ENCODE data around the gene TMEM250. TPM values are rescaled to one million over a fixed set of nuclear protein-coding genes. Genes with fewer than 3 reads are reported as not detected.

Gene TMEM250
- total and polyA plus RNA-seq, 9 of the 15 experiments (the other 6 are each of a cell fraction or from before 2014, with no cell fraction given), result 0.32 to 44.6 (median 12.2) TPM

DNA sequence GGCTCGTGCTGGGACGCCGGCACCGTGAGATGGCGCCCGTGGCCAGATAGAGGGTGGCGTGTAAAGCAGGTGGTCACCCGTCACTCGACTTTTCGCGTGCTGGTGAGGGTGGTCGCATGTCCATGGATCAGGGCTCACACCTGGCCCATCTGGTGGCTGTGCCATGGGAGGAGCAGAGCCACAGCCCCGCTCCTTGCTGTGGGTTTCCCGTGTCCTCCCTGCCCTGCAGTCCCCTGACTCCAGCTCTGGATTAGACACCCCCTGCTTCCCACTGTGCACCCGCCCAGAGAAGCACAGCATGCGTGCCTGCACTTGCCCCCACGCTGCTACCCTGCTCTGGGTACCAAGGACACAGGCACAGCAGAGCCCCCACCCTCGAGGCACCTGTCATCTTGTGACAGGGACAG lies 1.8 kb upstream of the TMEM250 start (continued):
- no peak for TF ChIP-seq NFATC3 (IDR thresholded peaks at IDR 0.05)
- TF ChIP-seq ZC3H4 (CRISPR knock-in tag; IDR thresholded peaks at IDR 0.05; ENCODE audit: borderline replicate concordance), result 0 out of 2 replicates have a peak, but pooled peaks have one; percentile 33
- no peak for TF ChIP-seq KHSRP (IDR thresholded peaks at IDR 0.05)
- TF ChIP-seq, protein P1, sequence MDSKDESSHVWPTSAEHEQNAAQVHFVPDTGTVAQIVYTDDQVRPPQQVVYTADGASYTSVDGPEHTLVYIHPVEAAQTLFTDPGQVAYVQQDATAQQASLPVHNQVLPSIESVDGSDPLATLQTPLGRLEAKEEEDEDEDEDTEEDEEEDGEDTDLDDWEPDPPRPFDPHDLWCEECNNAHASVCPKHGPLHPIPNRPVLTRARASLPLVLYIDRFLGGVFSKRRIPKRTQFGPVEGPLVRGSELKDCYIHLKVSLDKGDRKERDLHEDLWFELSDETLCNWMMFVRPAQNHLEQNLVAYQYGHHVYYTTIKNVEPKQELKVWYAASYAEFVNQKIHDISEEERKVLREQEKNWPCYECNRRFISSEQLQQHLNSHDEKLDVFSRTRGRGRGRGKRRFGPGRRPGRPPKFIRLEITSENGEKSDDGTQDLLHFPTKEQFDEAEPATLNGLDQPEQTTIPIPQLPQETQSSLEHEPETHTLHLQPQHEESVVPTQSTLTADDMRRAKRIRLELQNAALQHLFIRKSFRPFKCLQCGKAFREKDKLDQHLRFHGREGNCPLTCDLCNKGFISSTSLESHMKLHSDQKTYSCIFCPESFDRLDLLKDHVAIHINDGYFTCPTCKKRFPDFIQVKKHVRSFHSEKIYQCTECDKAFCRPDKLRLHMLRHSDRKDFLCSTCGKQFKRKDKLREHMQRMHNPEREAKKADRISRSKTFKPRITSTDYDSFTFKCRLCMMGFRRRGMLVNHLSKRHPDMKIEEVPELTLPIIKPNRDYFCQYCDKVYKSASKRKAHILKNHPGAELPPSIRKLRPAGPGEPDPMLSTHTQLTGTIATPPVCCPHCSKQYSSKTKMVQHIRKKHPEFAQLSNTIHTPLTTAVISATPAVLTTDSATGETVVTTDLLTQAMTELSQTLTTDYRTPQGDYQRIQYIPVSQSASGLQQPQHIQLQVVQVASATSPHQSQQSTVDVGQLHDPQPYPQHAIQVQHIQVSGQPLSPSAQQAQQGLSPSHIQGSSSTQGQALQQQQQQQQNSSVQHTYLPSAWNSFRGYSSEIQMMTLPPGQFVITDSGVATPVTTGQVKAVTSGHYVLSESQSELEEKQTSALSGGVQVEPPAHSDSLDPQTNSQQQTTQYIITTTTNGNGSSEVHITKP (IDR thresholded peaks at IDR 0.05; ENCODE audit: partially characterized antibody), result no peak

DNA sequence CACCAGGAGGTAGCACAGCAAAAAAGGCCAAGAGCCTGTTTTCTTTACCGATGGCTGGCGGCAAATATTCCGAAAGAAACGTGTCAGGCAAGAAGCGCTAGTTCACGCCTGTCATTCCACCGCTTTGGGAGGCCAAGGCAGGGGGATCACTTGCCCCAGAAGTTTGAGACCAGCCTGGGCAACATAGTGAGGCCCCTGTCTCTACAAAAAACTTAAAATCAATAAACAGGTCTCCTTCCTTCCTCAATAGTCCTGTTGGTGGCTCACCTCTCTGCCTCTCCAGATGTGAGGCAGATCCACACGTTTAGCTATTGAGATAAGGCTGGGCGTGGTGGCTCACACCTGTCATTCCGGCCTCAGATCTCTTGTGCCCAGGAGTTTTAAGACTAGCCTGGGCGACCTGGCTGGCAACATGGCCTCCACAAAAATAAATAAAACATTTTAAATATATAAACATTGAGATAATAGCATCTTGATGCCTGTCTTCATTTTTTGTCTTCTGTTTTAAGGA lies 1.3 kb upstream of the TMEM250 start:
- ChIA-PET POLR2A (interaction anchor here (1.0 kb wide), 1 partner anchor 26 kb away, joined by 3 read pairs; no protein-coding TSS in a partner anchor), CTCF (ENCODE audit: low intra/inter-chr PET ratio) (no interaction called here)
- Histone ChIP-seq H3K4me1 (replicated peaks in 1 of 2; ENCODE audit: control insufficient read depth in 2 of 2, insufficient read depth in 2 of 2, low read length in 2 of 2) (peaks cover 18 to 69% of the 10 kb centered on the region in 2 experiments), H3K9me3 (replicated peaks; ENCODE audit: control insufficient read depth, insufficient read depth, low read depth, low read length) (no peaks in the 10 kb centered on the region), H3K4me2 (ENCODE audit: insufficient read depth, low read length) (peak overlapping the region; percentile 83), H3K27ac (ENCODE audit: extremely low read depth, low read depth, low read length) (peak overlapping the region; percentile 95), H3K36me3 (ENCODE audit: control insufficient read depth, insufficient read depth, low read length) (peaks cover 20% of the 10 kb centered on the region; the same call in 1 of the 3 replicates), H3K9me1 (ENCODE audit: control insufficient read depth, insufficient read depth, low read length) (no peaks in the 10 kb centered on the region), H3K27me3 (ENCODE audit: control insufficient read depth in 2 of 2, insufficient read depth in 2 of 2, low read length in 2 of 2) (peaks cover 0 to 7% of the 10 kb centered on the region in 2 experiments; a peak in 2 of 5 replicates), H3K79me2 (ENCODE audit: control insufficient read depth, insufficient read depth, low read length) (peaks cover 31% of the 10 kb centered on the region), H2AFZ (ENCODE audit: low read depth, low read length) (peak overlapping the region; percentile 75), H4K20me1 (replicated peaks; ENCODE audit: control insufficient read depth, insufficient read depth, low read length) (peaks cover 6% of the 10 kb centered on the region; the same call in 1 of the 2 replicates), H3K4me3 (peak overlapping the region; percentile 82), H3K9ac (ENCODE audit: insufficient read depth in 1 of 2, low read depth in 2 of 2, low read length in 2 of 2) (peak overlapping the region; percentile 79 to 94)
- DNase-seq (ENCODE audit: extremely low read depth in 1 of 4, low spot score in 3 of 4) (peak in 1 of 4 experiments; percentile 59), ATAC-seq (no peak), FAIRE-seq (peak; percentile 86)
- in situ Hi-C loops (cut with MboI), result loop anchor here (5.0 kb wide), 1 partner anchor 318 kb away; no protein-coding TSS in a partner anchor
- intact Hi-C loops (cut with micrococcal nuclease), result loop anchor here (2.0 to 10.0 kb wide), 3 partner anchors 31 to 323 kb away; no protein-coding TSS in a partner anchor
- WGBS (ENCODE audit: insufficient coverage, low coverage, missing lambda C conversion rate), result 24% methylated on average over 11 of the region's 11 CpGs
- no TSS peak for BruUV-seq (replicated peaks)
- TF ChIP-seq SIN3A (IDR thresholded peaks at IDR 0.05; ENCODE audit: borderline replicate concordance in 2 of 2, control insufficient read depth in 1 of 2, low read depth in 2 of 2, low read length in 2 of 2) (no peak; a peak in 1 of 4 replicates), RFX1 (IDR thresholded peaks at IDR 0.05) (no peak), HSF4 (CRISPR knock-in tag; IDR thresholded peaks at IDR 0.05; ENCODE audit: borderline replicate concordance) (no peak), NRF1 (conservative IDR thresholded peaks at IDR 0.05 in 1 of 2, IDR thresholded peaks at IDR 0.05 in 1 of 2) (no peak)
- TF ChIP-seq, protein P2, sequence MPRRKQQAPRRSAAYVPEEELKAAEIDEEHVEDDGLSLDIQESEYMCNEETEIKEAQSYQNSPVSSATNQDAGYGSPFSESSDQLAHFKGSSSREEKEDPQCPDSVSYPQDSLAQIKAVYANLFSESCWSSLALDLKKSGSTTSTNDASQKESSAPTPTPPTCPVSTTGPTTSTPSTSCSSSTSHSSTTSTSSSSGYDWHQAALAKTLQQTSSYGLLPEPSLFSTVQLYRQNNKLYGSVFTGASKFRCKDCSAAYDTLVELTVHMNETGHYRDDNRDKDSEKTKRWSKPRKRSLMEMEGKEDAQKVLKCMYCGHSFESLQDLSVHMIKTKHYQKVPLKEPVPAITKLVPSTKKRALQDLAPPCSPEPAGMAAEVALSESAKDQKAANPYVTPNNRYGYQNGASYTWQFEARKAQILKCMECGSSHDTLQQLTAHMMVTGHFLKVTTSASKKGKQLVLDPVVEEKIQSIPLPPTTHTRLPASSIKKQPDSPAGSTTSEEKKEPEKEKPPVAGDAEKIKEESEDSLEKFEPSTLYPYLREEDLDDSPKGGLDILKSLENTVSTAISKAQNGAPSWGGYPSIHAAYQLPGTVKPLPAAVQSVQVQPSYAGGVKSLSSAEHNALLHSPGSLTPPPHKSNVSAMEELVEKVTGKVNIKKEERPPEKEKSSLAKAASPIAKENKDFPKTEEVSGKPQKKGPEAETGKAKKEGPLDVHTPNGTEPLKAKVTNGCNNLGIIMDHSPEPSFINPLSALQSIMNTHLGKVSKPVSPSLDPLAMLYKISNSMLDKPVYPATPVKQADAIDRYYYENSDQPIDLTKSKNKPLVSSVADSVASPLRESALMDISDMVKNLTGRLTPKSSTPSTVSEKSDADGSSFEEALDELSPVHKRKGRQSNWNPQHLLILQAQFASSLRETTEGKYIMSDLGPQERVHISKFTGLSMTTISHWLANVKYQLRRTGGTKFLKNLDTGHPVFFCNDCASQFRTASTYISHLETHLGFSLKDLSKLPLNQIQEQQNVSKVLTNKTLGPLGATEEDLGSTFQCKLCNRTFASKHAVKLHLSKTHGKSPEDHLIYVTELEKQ (CRISPR knock-in tag; IDR thresholded peaks at IDR 0.05), result no peak
